ENCODE measurements around the gene MAPK8IP2.
"Not testable (repeated sequence)": the region's sequence is repeated elsewhere in the genome, so short reads cannot be mapped to it uniquely, and the experiment has no call there.

Gene MAPK8IP2

DNA sequence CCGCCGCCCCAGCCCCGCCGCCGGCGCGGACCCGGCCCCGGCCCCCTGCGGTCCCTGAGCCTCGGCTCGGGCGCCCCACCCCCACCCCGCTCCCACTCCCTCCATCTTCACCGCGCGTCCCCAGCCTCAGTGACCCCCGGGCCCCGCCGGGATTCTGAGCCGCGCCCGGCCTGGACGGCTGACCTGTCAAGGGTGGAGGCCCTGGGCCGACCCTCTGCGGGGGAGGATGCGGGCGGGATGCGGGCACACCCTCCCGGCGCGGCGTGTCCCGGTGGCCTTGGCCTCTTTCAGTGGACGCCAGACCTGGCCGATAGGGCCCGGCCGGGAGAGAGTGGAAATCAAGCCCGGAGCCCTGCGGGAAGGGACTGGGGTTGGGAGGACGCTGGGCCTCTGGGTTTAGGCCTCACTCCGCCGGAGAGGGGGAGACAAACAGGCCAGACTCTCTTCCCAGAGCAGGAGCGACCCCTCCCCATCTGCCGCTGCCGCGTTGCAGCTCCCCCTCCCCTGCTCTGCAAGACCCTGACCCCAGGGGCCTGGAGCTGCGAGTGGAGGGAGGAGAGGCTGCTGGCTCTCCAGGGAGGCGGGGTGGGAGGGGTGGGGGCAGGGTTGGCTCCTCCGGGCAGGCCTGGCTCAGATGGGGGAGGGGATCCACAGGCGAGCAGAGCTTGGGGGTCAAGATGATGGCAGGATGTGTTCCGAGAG lies 525 bp downstream of the MAPK8IP2 start:
- DNase-seq = no peak

DNA sequence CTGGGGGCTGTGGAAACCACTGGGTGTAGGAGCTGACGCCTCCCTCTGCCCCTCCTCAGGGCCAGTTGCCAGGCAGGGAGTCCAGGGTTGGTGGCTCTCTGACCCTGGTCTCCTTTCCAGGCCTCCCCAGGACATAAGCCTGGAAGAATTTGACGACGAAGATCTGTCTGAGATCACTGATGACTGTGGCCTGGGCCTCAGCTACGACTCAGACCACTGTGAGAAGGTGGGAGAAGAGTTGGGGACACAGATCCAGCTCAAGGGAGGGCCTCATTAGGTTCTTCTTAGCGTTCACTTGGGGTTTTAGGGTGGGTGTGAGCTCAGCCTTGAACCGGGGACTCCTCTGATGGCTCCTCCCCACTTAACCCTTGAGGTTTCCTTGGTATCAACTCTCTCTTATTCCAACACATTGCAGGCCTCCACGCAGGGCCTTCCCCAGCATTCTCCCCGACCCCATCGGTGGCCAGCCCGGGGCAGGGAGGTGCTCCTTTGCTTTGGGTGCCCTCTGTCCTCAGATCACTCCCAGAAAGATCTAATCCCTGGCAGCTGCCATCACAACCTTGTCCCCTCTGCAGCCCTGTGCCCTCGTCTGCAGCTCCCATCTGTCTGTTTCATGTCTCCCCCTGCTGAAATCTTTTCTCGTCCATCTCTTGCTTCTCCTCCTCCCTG lies 1.2 kb downstream of the MAPK8IP2 start:
- DNase-seq = no peak

DNA sequence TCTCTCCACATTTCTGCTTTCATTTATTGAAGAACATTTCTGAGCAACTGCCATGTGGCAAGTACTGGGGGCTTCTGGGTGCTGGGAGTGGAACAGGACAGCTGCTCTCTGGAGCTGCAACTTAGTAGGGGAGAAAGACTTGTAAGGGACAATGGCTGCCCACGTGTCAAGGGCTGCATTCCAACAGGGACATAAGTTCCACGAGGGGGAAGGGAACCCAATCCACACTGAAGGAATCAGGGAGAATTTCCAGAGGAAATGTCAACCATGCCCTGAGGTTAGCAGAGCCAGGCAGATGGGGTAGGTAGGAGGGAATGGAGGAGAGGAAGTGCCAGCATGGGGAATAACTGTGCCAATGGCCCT lies 1.7 kb downstream of the MAPK8IP2 start:
- no peak for DNase-seq

DNA sequence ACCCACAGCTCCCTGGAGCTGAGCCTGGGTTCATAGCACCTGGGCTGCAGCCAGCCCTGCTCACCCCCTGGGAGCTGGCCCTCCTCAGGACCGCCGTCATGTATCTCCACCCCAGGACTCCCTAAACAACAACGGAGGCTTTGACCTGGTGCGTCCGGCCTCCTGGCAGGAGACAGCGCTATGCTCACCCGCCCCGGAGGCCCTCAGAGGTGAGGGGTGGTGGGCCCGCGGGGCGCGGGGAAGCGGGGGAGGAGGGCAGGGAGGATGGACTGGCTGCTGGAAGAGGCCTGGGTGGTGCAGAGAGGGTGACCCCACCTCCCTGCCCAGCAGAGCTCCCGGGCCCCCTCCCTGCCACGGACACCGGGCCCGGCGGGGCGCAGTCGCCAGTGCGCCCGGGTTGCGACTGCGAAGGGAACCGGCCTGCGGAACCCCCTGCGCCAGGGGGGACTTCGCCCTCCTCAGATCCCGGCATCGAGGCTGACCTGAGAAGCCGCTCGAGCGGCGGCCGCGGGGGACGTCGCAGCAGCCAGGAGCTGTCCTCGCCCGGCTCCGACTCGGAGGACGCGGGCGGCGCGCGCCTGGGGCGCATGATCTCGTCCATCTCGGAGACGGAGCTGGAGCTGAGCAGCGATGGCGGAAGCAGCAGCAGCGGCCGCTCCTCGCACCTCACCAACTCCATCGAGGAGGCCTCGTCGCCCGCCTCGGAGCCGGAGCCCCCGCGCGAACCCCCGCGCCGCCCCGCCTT lies 3.1 kb downstream of the MAPK8IP2 start:
- DNase-seq = no peak

DNA sequence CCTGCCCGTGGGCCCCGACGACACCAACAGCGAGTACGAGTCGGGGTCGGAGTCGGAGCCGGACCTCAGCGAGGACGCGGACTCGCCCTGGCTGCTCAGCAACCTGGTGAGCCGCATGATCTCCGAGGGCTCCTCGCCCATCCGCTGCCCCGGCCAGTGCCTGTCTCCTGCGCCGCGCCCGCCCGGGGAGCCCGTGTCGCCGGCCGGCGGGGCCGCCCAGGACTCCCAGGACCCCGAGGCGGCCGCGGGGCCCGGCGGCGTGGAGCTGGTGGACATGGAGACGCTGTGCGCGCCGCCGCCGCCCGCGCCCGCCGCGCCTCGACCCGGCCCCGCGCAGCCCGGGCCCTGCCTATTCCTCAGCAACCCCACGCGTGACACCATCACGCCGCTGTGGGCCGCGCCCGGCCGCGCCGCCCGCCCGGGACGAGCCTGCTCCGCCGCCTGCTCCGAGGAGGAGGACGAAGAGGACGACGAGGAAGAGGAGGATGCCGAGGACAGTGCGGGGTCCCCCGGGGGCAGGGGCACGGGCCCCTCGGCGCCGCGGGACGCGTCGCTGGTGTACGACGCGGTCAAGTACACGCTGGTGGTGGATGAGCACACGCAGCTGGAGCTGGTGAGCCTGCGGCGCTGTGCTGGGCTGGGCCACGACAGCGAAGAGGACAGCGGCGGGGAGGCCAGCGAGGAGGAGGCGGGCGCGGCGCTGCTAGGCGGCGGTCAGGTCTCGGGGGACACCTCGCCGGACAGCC lies 3.8 kb downstream of the MAPK8IP2 start:
- DNase-seq = no peak

DNA sequence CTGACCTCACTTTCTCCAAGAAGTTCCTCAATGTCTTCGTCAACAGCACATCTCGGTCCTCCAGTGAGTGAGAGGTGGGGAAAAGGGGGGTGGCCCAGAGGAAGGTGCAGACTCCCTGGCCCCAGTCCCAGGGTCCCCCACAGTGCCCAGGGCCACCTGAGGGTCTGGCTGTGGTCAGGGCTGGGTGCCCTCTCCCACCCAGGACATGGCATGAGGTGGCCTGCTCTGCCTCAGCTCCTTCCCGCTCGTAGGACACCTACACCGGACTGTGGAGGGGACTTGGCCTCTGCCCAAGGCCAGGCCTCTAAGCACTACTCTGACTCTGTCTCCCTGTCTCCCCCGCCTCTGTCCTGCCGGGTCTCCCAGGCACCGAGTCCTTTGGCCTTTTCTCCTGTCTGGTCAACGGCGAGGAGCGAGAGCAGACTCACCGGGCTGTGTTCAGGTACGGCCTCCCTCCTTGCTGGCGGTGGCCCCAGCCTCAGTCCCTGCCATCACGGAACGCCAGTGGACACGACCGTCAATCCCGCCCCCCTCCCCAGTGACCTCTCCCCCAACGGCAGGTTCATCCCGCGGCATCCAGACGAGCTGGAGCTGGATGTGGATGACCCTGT lies 4.5 kb downstream of the MAPK8IP2 start:
- no peak for DNase-seq

DNA sequence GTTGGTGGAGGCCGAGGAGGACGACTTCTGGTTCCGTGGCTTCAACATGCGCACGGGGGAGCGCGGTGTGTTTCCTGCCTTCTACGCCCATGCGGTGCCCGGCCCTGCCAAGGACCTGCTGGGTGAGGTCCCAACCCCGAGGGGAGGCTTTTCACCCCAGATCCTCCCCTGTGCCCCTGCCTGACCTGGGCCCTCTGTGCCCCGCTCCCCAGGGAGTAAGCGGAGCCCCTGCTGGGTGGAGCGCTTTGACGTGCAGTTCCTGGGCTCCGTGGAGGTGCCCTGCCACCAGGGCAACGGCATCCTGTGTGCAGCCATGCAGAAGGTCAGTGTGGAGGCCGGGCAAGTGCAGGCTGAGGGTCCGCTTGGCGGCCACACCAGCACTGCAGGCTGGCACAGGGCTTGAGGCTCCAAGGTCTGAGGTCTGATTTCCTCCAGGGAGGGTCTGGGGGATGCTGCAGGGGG lies 5.1 kb downstream of the MAPK8IP2 start:
- DNase-seq = no peak

DNA sequence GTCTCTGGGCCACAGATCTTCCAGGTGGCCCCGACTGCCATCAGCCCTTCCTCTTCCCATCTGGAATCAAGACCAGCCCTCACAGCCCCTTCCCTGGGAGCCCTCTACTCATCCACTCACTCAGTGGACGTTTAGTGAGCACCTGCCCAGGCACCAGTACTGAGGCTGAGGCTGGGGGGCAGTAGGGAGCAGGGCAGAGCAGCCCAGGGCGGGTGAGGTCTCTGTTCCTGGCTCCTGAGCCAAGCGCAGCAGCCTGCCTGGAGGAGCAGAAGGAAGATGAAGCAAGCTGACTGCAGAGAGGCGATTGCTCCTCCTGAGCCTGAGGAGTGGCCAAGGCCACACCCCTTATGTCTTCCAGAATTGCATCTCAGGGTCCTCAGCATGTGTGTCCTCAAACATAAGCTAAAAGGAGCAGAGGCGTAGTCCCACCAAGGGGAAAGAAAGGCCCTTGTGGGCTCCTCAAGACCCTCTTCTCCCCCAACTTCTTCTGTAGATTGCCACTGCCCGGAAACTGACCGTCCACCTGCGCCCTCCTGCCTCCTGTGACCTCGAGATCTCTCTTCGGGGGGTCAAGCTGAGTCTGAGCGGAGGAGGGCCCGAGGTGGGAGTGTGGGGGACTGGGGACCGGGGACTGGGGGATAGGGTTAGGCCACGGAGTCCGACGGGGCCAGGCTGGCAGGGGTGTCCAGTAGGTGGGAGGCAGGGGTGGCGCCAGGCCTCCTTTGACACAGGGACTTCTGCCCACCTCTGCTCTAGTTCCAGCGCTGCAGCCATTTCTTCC lies 5.8 kb downstream of the MAPK8IP2 start:
- no peak for DNase-seq

DNA sequence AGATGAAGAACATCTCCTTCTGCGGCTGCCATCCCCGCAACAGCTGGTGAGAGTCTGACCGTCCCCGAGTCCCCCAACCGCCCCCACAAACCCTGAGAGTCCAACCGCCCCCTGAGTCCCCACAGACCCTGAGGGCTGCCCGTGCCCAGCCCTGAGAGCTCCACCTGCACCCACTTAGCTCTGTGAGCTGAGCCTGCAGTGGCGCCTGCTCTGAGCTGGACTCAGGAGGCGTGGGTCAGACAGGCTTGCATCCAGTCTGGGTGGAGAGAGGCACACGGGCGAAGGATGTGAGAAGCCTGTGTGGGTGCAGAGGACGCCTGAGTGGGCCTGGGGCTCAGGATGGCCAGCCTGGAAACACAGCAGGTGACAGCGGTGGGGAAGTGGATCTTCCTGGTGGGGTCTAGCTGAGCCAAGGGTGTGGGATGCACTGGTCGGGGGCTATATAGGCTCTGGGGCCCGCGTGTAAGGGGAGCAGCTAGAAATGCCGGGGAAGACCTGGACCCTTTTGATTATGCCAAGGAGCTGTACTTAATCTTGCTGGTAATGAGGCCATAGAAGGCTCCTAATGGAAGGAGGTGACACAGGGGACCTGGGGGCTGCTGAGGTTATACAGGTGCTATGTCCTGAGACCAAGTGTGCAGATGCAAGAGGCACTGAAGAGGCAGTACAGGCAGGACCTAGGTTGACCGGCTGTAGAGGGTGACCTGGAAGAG lies 6.5 kb downstream of the MAPK8IP2 start:
- no peak for DNase-seq

DNA sequence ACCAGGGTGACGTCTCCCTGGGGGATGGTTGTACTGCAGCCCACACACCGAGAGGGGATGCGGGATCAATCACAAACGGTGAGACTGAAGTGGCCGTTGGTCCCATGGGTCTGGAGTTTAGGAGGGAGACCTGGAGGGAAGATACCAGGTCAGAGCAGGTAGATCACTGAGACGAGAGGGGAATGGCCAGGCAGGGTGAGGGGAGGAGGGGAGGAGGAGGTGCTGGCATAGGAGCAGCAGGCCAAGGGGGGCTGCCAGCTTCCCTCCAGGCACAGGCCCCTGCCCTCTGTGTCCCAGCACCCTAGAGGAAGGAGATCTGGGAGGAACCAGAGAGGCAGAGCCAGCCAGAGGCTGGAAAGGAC lies 7.0 kb downstream of the MAPK8IP2 start:
- DNase-seq = no peak

DNA sequence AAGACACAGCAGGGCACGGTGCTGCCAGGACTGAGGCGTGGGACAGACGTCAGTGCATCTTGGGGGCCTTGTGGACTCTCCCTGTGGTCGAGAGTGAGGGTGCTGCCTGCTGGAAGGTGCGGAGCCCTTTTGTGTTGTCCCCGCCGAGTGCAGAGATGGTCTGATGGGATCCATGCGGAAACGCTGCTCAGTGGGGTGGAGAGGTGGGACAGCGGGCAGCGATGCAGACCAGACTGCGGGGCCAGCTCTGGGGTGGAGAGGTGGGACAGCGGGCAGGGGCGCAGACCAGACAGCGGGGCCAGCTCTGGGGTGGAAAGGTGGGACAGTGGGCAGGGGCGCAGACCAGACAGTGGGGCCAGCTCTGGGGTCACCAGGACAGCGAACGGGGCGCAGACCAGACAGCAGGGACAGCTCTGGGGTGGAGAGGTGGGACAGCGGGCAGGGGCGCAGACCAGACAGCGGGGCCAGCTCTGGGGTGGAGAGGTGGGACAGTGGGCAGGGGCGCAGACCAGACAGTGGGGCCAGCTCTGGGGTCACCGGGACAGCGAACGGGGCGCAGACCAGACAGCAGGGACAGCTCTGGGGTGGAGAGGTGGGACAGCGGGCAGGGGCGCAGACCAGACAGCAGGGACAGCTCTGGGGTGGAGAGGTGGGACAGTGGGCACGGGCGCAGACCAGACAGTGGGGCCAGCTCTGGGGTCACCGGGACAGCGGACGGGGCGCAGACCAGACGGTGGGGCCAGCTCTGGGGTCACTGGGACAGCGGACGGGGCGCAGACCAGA lies 7.7 kb downstream of the MAPK8IP2 start:
- DNase-seq = not testable (repeated sequence)

DNA sequence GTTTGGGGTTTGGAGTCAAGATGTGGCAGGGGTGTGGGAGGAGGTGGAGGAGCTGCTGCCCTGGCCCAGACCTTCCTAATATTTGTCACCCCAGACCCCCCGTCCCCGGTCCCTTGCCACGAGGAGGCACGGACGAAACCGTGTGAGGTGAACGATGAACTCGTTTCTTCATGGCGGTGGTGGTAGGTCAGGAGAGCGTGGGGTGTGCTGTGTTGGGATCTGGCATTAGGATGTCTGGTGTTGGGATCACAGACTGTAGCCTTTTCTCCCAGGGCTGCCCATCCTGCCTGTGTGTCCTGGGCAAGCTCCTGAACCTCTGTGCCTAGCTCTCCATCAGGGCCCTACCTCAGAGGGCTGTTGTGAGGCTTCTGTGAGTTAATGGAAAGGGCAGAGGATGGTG lies 8.4 kb downstream of the MAPK8IP2 start:
- no peak for DNase-seq

DNA sequence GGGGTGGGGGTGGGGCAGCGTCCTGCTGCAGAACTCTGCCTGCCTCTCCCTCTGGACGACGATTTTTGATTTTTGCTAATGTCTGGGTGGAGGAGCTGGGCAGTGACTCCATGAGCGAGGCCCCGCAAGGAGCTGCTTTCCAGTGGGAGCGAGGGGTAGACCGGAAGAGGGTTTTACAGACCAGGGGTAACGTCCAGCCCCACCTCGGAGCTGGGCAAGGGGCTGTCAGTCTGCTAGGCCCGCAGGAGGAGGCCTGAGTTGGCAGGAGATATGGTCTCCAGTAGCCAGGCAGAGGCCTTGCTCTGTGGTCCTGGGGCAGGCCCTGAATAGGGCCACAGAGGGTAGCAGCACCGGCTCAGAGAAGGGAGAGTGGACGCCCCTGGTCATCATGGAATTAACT lies 9.0 kb downstream of the MAPK8IP2 start:
- DNase-seq = no peak

DNA sequence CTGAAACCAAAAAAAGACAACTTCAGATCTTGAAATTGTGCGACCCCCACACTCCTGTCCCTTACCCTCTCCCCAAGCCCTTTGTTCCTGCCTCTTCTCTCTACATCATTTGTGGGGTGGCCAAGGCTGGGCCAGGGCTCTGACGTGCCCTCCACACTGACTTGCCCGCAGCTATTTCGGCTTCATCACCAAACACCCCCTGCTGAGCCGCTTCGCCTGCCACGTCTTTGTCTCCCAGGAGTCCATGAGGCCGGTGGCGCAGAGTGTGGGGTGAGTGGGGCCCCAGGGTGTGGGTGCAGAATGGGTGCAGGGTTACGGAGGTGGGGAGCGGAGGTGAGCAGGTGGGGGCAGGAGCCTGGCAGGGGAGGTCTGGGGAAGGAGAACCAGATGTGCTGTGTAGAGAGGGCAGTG lies 9.5 kb downstream of the MAPK8IP2 start:
- no peak for DNase-seq

DNA sequence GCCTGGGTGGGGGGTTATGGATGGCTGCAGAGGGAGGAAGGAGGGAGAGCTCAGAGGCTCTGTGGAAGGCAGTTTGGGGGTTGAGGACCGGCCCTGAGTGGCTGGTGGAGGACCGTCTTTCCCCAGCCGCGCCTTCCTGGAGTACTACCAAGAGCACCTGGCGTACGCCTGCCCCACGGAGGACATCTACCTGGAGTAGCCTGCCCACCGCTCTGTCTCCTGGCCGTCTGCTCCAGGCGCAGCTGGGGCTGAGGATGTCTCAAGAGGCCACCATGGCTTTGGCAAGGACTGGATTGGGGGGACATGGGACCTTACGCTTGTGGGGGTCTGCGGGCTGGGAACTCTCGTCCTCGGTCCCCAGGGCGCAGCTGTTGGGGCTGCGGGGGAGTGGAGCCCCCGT lies 10.0 kb downstream of the MAPK8IP2 start:
- DNase-seq = no peak

DNA sequence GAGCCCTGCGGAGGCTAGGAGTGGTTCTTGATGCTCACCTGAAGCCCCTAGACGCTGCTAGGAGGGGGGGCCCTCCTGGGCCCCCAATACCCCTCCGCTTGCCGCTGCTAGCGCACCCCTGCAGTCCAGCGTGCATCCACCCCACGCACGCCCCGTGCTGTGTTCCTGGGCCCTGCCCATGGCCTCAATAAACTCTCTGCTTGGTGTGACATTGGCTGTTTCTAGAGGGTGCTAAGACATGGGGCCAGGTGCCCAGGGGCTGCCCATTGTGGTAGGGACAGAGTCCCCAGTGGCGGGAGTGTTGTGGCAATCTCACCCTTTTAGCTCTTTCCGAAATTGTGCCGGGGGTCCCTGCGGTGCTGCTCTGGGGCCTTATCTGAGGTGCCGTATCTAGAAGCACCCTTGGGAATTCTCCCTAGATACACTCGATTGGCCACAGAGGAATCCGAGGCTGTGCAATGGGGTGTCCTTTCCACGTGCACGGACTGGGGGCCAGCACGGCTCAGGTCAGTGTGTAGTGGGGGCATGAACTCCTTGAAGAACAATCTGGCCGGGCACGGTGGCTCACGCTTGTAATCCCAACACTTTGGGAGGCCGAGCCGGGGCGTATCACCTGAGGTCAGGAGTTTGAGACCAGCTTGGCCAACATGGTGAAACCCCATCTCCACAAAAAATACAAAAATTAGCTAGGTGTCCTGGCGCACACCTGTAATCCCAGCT lies 10.9 kb downstream of the MAPK8IP2 start:
- DNase-seq = no peak

DNA sequence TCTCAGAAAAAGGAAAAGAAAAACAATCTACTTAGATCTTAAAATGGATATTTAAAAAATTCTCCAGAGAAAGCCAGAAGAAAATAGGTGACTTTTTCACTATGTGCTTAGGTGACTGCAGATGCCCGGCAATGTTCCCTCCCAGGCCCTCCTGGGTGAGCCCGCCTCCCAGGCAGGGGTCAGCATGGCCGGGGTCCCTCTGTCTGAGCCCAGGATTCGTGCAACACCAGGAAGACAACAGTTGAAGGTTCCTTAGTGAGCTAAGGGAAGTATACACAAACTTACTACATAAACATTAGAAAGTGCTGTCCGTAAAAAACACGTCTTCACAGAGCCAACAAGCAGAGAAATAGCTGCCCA lies 11.6 kb downstream of the MAPK8IP2 start:
- DNase-seq = no peak

DNA sequence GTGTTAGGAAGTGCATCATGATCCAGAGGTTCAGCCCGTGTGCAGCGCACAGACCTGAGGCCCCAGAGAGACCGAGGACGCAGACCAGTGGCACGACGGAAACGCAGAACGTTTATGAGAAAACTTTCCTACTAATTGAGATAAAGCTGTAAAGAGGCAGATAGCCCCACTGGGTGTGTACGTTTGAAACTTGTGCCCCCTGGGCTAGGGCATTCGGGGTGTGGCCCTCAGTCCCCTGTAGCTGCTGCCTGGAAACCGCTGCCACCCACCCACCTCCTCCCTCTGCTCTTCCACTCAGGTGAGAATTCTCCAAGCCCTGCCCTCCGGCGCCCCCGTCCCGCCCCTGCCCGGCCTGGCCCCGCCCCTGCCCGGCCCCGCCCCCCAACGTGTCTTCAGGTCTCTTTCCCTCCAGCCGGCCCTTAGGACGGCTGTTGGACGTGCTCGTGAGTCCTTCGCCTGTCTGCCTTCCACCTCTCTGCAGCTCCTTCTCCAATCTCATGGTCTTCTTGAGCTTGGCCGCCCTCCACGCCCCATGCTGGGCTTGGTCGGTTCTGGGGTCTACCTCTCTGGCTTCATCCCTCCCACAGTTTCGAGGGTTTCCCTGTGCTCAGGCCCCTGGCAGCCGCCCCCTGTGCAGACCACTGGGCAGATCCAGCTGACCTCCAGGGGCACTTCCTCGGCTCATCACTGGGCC lies 12.1 kb downstream of the MAPK8IP2 start:
- no peak for DNase-seq

DNA sequence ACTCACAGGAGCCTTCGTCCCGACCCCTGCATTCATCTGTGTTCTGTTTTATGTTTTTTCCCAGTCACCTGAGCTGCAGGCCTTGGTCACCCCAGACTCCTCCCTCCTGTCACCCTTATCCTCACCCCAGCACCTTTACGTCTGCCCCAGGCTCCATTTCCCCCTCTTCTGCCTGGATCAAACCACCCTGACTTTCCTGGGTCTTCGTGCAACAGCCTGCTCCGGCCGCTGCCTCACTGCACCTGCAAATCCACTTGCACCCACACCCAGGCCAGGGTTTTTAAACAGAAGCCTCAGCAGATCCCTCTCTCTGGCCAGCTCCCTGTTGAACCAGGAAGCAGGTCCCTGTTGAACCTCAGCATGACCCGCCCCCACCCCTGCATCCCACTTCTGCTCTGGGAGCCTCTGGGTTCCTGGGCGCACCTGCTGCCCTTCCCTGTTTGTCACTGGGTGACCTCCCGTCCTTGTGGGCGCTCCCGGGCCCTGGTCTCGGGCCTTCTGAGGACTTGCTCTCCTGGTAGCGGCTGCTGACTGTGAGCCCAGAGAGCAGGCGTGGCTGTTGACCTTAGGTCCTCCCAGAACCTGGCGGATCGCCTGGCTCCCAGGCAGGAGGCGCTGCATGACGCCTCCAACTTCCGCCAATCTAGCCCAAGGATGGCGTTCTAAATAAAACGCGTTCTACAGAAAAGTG lies 12.8 kb downstream of the MAPK8IP2 start:
- DNase-seq = no peak

Data from CD4-positive, alpha-beta T cell treated with Interferon alpha-2 for 1 hour (primary cell).